Stimulated activated CD4-positive, alpha-beta T cell treated with anti-CD3 and anti-CD28 coated beads, Interleukin-12 subunit alpha, Interleukin-12 subunit beta, amount 100 ng/mL, for 4 hours (primary cell): ENCODE results near the gene PLAGL2.

ENCODE experiments used
- DNase-seq: peaks from one replicate; pipeline ENCODE4 v3.0.0-alpha.2; 2020

The PLAGL2 gene

GRCh38 chr20:32230707-32231106 lies 23.2 kb upstream of the PLAGL2 start:
- no peak for DNase-seq

GRCh38 chr20:32229251-32229747 lies 21.8 kb upstream of the PLAGL2 start:
- DNase-seq: no peak

DNA sequence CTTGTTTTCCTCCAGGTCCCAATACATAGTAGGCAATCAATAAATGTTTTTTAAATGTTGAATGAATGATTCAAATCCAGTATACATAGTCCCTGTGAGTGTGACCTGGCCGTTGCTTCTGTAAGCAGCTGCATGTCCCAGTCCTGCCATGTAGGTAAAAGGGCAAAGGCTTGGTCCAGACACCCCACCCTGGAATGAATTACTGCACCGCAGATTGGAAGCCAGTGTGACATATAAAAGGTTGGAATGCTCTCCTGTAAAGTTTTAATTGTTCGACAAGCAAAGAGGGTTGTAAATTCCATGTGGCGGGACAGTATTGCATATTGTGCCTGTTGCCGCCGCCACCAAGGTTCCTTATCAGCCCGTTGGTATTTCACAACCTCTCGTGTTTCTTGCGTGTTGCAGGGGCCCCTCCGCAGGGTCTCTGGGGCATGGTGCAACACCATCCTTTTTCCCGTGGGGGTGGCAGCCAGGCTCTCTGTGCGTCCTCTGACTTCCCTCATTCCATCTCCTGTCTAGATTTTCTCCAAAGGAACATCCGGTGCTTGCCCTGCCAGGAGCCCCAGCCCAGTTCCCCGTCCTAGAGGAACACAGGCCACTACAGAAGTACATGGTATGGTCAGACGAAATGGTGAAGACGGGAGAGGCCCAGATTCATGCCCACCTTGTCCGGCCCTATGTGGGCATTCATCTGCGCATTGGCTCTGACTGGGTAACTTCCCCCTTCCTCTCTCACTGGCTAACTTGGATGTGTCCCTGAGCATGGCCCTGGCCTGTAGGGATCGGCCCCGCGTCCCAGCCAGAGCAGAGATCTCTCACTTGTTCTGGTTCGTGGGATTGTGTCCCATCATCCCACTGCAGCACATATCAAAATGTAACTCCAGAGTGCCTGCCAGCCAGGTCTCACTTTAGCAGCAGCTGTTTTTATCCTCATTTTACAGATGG lies 20.5 kb upstream of the PLAGL2 start:
- no peak for DNase-seq

GRCh38 chr20:32227306-32227705 lies 19.8 kb upstream of the PLAGL2 start:
- no peak for DNase-seq

GRCh38 chr20:32226391-32226790 lies 18.8 kb upstream of the PLAGL2 start:
- no peak for DNase-seq

- DNase-seq: no peak
Measured at GRCh38 chr20:32224463-32224862, 16.9 kb upstream of the PLAGL2 start.

DNA sequence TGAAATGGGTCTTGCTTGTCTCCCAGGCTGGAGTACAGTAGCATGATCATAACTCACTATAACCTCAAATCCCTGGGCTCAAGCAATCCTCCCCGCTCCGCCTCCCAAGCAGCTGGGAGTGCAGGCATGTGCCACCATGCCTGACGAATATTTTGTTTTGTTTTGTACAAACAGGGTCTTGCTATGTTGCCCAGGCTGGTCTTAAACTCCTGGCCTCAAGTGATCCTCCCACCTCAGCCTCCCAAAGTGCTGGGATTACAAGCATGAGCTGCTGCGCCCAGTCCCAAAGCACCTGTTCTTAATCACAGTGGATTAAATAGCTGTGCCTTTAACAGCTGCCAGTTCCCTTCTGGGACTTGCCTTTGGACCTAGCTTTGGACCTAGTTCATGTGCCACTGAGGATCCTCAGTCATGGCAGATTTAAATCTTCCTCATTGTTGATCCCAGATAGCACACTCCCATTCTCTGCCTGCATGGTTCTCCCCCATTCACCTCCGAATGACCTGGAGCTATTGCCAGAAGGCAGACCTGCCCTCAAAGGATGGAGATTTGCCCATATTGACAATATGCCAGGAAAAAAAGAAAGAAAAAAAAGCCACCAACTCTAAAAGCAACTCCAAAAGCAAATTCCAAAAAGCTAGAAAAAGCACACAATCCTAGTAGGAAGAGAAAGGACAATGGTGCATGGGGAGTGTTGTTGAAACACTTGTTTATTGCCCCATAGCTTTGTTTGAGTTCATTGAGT lies 10.8 kb upstream of the PLAGL2 start:
- no peak for DNase-seq

- no peak for DNase-seq
Measured at GRCh38 chr20:32216179-32217142, 8.9 kb upstream of the PLAGL2 start.

- no peak for DNase-seq
Measured at GRCh38 chr20:32215729-32216128, 8.2 kb upstream of the PLAGL2 start.

GRCh38 chr20:32215147-32215546 lies 7.6 kb upstream of the PLAGL2 start:
- no peak for DNase-seq

DNA sequence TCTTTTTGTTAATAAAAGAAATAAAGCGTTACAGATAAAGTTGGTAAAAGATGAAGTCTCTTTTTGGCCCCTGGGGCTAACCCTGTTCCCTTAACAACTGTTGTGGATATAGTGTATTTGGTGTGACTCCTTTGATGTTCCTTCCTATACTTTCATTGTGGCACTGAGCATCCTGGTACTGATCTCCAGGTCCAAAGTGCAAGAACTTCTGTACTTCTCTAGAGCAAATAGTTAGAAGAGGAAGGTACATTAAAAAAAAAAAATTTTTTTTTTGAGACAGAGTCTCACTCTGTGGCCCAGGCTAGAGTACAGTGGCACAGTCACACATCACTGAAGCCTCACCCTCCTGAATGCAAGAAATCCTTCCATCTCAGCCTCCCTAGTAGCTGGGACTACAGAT lies 6.3 kb upstream of the PLAGL2 start:
- no peak for DNase-seq

DNA sequence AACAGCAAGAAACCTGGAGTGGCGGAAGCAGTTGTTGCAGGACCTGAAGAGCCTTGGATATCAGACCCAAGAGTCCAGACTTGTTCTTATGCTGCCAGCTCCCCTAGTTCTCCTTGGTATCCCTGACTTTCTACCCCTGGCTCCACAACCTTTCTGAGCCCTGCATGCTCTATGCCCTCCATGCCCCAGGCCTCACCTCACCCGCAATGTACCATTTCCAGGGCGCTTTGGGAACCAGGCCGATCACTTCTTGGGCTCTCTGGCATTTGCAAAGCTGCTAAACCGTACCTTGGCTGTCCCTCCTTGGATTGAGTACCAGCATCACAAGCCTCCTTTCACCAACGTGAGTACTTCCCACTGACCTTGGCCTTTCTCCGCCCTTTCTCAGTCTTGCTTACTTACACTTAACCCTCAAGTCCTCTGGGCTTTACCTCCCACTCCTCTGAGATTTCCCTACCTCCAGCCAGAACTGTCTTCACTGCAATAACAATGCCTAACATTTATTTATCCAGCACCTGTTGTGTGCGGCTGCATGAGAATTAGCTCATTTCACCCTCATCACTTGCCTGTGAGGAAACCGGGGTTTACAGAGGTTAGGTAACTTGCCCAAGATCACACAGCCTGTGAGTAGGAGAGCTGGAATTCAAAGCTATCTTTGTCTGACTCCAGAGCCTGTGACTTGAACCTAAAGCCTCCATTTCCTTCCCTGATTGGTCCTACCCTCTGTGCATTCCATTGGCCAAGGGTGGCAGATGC lies 2.5 kb upstream of the PLAGL2 start:
- DNase-seq: no peak

GRCh38 chr20:32208499-32209154 lies 1.1 kb upstream of the PLAGL2 start:
- no peak for DNase-seq

DNA sequence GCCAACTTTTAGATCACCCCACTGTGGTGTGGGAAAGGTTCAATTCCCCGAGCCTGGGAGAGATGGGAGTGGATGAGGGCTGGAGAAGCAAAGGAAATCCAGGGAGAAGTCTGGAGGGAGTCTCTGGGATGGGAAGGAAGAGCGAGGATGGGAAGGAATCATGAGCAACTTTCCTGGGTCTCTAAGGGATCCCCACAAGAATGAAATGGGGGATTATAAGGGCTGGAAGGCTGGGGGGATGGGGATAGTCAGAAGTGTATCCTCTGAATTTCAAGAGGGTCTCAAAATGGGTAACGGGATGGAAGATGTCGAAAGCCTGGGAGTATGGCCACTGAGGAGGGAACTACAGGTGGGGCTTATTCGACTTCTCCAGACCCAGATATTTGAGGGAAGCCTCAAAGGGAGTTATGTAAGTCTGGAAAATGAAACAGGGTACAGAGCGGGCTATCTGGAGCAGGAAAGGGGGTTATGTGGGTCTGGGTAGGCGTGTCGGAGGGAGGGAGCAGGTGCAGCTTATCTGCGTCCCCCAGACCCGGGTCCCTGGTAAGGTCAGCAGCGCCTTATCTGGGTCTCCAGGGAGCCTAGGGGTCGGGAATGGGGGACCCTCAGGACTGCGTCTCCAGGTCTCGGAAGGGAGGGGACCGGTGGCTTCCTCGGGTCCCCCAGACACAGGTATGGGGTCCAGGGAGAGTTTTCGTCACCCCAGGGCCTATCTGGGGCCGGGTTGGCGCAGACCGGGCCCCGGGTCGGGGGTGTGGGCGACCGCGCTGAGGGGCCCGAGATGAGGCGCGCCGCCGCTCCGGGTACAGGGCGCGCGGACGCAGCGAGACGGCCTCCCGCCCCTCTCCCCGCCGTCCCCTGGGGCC lies 550 bp downstream of the PLAGL2 start:
- DNase-seq: peak; percentile 37

DNA sequence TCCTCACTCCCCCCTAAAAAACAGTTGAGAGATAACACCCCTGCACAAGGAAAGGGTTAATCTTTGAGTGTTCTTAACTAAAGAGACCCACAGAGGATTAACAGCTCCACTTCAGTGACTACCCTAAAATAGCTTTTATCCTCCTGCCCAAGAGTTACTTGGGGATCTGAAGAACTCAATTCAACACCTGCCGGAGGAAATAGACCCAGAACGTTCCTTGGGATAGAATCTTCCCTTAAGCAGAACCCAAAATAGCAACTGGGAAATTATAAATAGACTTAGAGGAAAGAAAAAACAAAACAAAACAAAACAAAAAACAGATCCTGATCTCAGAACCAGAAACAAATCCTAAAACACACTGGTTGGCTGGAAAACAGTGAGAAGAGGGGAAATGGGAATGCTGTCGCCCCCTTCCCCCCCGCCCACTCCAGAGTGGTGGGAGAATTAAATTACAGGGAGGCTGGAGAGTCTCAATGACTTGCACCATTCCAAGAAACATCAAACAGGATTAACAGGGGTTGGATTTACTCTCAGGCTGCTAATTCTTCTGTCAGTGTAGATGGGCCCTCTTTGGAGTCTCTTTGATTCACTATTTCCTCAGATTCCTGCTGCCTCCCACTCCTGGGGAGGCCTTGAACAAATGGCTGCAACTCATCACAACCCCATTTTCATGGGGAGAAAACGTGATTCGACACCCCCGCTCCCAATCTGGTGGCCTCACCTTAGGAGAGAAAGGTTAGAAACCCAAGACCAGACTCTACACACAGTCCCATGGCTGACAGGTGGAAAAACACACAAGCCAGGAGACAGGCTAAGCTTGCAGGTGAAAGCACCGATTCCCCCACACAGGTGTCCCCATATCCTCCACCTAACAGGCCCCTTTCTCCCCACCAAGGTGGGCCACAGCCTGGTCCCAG lies 1.4 kb downstream of the PLAGL2 start:
- no peak for DNase-seq

- no peak for DNase-seq
Measured at GRCh38 chr20:32205110-32205842, 2.3 kb downstream of the PLAGL2 start.

GRCh38 chr20:32204205-32205109 lies 3.1 kb downstream of the PLAGL2 start:
- peak; percentile 62 for DNase-seq
